Activated CD8-positive, alpha-beta T cell treated with anti-CD3 and anti-CD28 coated beads for 36 hours (primary cell): Measurements from ENCODE around the gene HPCA. TPM values are rescaled to one million over a fixed set of nuclear protein-coding genes. Genes with fewer than 3 reads are reported as not detected.

ENCODE experiments used
- ATAC-seq: fragments of 200-7000 bp; cut with Tn5 transposase; one replicate; pipeline ENCODE4 v1.10.0; 2021; ENCODE audit warnings: mild to moderate bottlenecking, moderate library complexity
- CTCF ChIA-PET: fragments of 350-600 bp; sonication (Branson Sonifier 250); formaldehyde crosslinking; loops from one replicate; lab custom pipeline; 2021; ENCODE audit warnings: antibody characterized with exemption; lab: Charles Lee
- POLR2A ChIA-PET: fragments of 350-600 bp; sonication (Branson Sonifier 250); formaldehyde crosslinking; loops from one replicate; lab custom pipeline; 2021; ENCODE audit warnings: antibody characterized with exemption; lab: Charles Lee
- DNase-seq: peaks from one replicate; pipeline ENCODE4 v3.0.0-alpha.2; 2020
- H3K27ac Mint-ChIP-seq: one replicate; pipeline ENCODE4 v1.8.0; 2021; ENCODE audit warnings: mild to moderate bottlenecking, mixed read lengths
- H3K27me3 Mint-ChIP-seq: one replicate; pipeline ENCODE4 v1.8.0; 2021; ENCODE audit warnings: mixed read lengths
- H3K36me3 Mint-ChIP-seq: one replicate; pipeline ENCODE4 v1.8.0; 2021; ENCODE audit warnings: low read depth, mixed read lengths
- H3K4me1 Mint-ChIP-seq: one replicate; pipeline ENCODE4 v1.8.0; 2021; ENCODE audit warnings: low read depth, mixed read lengths
- H3K4me3 Mint-ChIP-seq: one replicate; pipeline ENCODE4 v1.8.0; 2021; ENCODE audit warnings: mild to moderate bottlenecking, moderate library complexity, mixed read lengths
- H3K9me3 Mint-ChIP-seq: one replicate; pipeline ENCODE4 v1.8.0; 2021; ENCODE audit warnings: mixed read lengths
- intact Hi-C: fragments of 100-400 bp; cut with micrococcal nuclease; formaldehyde crosslinking; loops from one replicate; pipeline ENCODE4 v1.10.0; 2022
- total RNA-seq, 2 experiments: library from RNA; stranded (reverse); gene quantifications; one replicate each; pipeline ENCODE4 v1.2.3, GENCODE V29; 2021
- TF ChIP-seq, protein P1 (sequence below): fragments of 200-600 bp; IDR thresholded peaks from one replicate; pipeline ENCODE4 v1.8.0; 2022; ENCODE audit warnings: antibody characterized with exemption, mild to moderate bottlenecking

Gene HPCA
- total RNA-seq, 2 experiments from 2014 or later: 0.49 to 0.61 TPM

GRCh38 chr1:32907435-32907834, 21.1 kb downstream of the HPCA start:
- H3K4me1 Mint-ChIP-seq: no peaks in the 10 kb centered on the region
- peaks cover 9% of the 10 kb centered on the region for H3K27me3 Mint-ChIP-seq
- no peak overlapping the region for H3K27ac Mint-ChIP-seq
- ChIA-PET POLR2A (interaction anchor here (0.9 kb wide), 1 partner anchor 51 kb away, joined by 3 read pairs; no protein-coding TSS in a partner anchor), CTCF (interaction anchor here (0.8 kb wide), 2 partner anchors 24 to 35 kb away, joined by 3 to 4 read pairs; no protein-coding TSS in a partner anchor)
- no peak overlapping the region for H3K4me3 Mint-ChIP-seq
- intact Hi-C loops: no loop called here
- H3K36me3 Mint-ChIP-seq: no peaks in the 10 kb centered on the region
- no peak for DNase-seq
- no peak for ATAC-seq
- TF ChIP-seq, protein P1, sequence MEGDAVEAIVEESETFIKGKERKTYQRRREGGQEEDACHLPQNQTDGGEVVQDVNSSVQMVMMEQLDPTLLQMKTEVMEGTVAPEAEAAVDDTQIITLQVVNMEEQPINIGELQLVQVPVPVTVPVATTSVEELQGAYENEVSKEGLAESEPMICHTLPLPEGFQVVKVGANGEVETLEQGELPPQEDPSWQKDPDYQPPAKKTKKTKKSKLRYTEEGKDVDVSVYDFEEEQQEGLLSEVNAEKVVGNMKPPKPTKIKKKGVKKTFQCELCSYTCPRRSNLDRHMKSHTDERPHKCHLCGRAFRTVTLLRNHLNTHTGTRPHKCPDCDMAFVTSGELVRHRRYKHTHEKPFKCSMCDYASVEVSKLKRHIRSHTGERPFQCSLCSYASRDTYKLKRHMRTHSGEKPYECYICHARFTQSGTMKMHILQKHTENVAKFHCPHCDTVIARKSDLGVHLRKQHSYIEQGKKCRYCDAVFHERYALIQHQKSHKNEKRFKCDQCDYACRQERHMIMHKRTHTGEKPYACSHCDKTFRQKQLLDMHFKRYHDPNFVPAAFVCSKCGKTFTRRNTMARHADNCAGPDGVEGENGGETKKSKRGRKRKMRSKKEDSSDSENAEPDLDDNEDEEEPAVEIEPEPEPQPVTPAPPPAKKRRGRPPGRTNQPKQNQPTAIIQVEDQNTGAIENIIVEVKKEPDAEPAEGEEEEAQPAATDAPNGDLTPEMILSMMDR: no peak
- no peaks in the 10 kb centered on the region for H3K9me3 Mint-ChIP-seq

GRCh38 chr1:32910319-32910718, 24.0 kb downstream of the HPCA start:
- intact Hi-C loops: no loop called here
- Mint-ChIP-seq H3K4me1 (no peaks in the 10 kb centered on the region), H3K4me3 (no peak overlapping the region), H3K27ac (no peak overlapping the region), H3K27me3 (peaks cover 1% of the 10 kb centered on the region), H3K36me3 (no peaks in the 10 kb centered on the region), H3K9me3 (no peaks in the 10 kb centered on the region)
- ChIA-PET CTCF (interaction anchor here (0.7 to 2.1 kb wide), 2 partner anchors 18 to 34 kb away, joined by 3 to 5 read pairs; no protein-coding TSS in a partner anchor), POLR2A (no interaction called here)
- TF ChIP-seq, protein P1: no peak
- no peak for DNase-seq
- no peak for ATAC-seq

DNA sequence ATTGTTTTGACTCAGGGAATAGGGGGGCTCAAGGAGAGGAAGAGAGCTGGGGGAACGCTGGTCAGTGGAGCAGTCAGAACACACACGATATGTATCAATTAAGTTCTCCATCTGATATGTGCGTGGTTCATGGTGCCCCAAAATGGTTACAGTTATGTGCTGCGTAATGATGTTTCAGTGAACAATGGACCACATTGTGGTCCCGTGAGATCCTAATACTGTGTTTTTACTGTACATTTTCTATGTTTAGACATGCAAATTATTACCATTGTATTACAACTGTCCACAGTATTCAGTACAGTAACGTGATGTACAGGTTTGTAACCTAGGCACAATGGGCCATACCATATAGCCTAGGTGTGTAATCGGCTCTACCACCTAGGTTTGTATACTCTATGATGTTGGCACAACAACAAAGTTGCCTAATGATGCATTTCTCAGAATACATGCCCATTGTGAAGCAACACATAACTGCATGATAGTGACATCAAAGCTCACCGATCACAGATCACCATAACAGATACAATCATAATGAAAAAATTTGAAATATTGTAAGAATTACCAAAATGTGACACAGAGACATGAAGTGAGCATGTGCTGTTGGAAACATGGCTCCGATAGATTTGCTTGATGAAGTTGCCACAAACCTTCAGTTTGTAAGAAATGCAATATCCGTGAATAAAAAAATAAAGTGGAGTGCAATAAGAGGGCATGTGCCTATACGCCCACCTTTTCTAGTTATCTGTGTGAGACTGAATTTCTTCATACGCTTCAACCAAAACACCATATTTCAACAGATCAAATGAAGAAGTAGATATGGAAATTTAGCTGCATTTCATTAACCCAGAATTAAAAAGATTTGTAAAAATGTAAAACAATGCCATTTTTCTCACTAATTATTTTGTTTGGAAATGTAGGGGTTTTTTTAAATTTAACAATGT, 29.7 kb downstream of the HPCA start:
- Mint-ChIP-seq H3K9me3 (no peaks in the 10 kb centered on the region), H3K36me3 (no peaks in the 10 kb centered on the region), H3K27me3 (peaks cover 26% of the 10 kb centered on the region), H3K4me3 (no peak overlapping the region), H3K27ac (no peak overlapping the region), H3K4me1 (peaks cover 14% of the 10 kb centered on the region)
- ChIA-PET POLR2A (no interaction called here), CTCF (interaction anchor here (0.7 to 1.0 kb wide), 2 partner anchors 24 to 184 kb away, joined by 3 read pairs; no protein-coding TSS in a partner anchor)
- intact Hi-C loops: no loop called here
- no peak for ATAC-seq
- no peak for DNase-seq
- TF ChIP-seq, protein P1: no peak

DNA sequence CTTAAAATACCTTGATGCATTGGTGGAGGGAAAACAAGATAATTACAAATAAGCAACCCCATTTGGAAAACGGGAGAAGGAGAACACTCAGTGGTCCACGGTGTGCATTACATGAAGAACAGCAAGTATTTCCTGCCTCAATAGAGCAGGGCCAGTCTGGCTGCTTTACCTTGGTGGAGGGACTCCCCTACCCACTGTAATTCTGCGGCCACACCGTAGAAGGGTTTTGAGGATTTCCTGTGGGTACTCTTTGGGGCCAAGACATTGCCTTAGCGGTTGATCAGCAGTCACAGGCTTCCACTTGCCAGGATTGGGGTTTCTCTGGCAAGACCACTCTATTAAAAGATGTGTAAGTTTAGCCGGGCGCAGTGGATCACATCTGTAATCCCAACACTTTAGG, 31.2 kb downstream of the HPCA start:
- no peak overlapping the region for H3K4me3 Mint-ChIP-seq
- intact Hi-C loops: no loop called here
- CTCF ChIA-PET: no interaction called here
- no peak overlapping the region for H3K27ac Mint-ChIP-seq
- ATAC-seq: peak; percentile 61
- H3K27me3 Mint-ChIP-seq: peaks cover 32% of the 10 kb centered on the region
- TF ChIP-seq, protein P1: no peak
- H3K9me3 Mint-ChIP-seq: no peaks in the 10 kb centered on the region
- H3K36me3 Mint-ChIP-seq: no peaks in the 10 kb centered on the region
- POLR2A ChIA-PET: no interaction called here
- DNase-seq: peak; percentile 31
- H3K4me1 Mint-ChIP-seq: peaks cover 14% of the 10 kb centered on the region

DNA sequence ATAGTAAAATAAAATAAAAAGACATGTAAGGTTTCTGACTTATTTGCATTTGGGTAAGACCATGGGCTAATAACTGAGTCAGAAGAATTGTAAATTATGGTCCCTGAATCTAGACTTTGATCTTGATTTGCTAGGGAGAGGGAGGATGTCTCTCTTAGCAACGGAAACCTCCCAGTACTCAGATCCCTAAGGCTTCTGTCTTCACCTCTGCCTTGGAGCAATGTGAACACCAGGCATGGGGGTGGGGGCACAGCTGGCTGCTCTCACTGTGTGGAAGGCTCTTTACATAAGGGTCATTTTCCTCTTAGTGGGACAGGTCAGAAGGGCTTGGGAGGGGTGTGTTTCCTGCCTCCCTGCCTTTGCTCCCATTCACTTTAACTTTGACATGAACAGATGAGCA, 31.9 kb downstream of the HPCA start:
- H3K36me3 Mint-ChIP-seq: no peaks in the 10 kb centered on the region
- H3K27me3 Mint-ChIP-seq: peaks cover 36% of the 10 kb centered on the region
- no peaks in the 10 kb centered on the region for H3K9me3 Mint-ChIP-seq
- ChIA-PET CTCF (interaction anchor here (2.1 to 2.2 kb wide), 2 partner anchors 15 to 209 kb away, joined by 5 to 8 read pairs; no protein-coding TSS in a partner anchor), POLR2A (no interaction called here)
- H3K4me1 Mint-ChIP-seq: peaks cover 14% of the 10 kb centered on the region
- no peak for ATAC-seq
- no peak overlapping the region for H3K4me3 Mint-ChIP-seq
- DNase-seq: no peak
- intact Hi-C loops: no loop called here
- TF ChIP-seq, protein P1: no peak
- H3K27ac Mint-ChIP-seq: no peak overlapping the region
